Left forelimb (tissue), 1 donor: ENCODE results near the gene HPD.

Experiments
- DNase-seq: peaks from one replicate; pipeline ENCODE4 v3.0.0-alpha.2; 2018; ENCODE audit warnings: low spot score

The HPD gene

DNA sequence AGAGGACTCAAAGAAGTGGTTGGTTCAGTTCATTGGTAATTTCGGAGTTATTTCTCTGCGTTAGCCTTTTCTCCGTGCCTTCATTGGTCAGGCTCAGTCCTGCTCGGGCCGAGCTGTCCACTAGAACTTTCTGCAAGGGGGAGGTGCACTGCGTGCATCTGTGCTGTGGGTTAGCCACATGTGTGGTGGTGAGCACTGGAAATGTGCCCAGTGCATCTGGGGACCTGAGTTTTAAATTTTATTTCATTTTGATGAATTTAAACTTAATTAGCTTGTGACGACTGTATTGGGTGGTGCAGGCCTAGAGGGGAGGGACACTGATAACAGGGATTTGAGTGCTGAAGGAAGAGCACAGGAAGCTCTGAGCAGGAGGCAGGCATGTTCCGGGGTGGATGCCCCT is 30.4 kb downstream of the HPD start:
- no peak for DNase-seq

DNA sequence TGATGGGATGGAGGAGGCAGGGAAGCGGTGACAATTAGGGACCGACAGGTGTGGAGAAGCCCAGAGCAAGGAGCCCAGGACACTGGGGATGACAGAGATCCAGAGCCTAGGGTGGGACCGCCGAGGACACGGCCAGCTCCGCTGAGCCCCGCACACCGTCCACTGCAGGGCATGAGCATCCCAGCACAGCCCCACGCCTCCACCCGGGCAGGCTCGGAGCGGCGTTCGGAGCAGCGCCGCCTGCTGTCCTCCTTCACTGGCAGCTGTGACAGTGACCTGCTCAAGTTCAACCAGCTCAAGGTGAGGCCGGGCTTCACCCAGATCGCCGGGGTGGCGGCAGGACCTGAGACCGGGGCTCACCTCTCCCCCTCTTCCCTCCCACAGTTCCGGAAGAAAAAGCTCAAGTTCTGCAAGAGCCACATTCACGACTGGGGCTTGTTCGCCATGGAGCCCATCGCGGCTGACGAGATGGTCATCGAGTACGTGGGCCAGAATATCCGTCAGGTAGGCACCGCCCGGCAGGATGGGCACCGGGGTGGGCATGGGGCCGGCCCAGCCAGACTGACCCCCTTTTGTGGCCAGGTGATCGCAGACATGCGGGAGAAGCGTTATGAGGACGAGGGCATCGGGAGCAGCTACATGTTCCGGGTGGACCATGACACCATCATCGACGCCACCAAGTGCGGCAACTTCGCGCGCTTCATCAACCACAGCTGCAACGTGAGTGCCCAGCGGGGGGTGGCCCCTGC is 31.1 kb downstream of the HPD start:
- DNase-seq, result no peak

DNA sequence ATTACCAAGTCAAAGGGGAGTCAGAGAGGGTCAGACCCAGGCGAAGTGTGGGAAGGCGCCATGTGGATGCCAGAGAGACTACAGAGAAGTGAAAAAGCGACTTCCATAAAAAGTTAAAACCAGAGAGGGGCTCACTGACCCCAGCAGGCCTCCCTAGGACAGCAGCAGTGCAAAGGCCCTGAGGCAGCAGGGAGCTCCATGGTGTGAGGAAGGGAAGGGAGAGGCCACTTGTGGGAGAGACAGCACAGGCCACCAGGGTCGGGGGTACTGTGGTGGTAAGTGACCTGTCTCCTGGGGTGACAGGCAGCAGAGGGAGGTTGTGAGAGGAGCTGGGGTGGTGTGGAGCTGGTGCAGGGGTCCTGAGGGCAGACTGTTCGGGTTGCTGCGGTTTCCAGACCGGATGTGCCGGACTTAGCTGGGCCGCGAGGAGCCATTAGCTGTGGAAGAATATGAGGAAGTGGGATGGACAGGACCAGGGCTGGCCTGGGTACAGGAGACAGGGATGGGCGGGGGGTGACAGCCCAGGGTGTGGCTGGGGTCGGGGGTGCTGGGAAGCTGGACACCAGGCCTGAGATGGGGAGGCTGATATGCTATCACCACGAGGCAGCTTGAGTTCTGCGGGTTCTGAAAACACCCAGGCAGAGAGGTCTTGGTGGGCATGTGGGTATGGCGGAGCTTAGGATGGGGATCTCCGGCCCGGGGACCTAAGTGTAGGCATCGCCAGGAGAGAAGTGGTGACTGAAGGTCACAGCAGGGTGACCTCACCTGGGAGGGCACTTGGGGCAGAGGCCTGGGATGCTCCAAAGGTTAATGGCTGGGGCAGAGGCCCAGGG is 32.1 kb downstream of the HPD start:
- DNase-seq, result no peak

DNA sequence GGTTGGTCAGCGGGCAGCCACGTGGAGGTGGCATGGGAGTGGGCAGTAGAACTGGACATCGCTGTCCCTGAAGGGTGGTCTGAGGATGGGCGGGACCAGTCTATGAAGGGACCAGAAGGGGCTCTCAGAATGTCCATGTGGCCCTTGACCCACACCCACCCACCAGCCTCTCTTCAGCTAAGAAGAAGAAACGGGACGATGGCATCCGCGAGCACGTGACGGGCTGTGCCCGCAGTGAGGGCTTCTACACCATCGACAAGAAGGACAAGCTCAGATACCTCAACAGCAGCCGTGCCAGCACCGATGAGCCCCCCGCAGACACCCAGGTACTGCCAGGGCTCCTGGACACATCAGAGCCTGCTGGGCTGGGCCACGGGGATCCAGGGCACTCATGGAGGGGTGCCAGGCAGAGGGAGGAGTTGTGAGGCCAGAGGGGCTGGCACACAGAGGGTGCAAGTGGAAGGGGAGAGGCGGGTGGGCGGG is 33.6 kb downstream of the HPD start:
- no peak for DNase-seq

DNA sequence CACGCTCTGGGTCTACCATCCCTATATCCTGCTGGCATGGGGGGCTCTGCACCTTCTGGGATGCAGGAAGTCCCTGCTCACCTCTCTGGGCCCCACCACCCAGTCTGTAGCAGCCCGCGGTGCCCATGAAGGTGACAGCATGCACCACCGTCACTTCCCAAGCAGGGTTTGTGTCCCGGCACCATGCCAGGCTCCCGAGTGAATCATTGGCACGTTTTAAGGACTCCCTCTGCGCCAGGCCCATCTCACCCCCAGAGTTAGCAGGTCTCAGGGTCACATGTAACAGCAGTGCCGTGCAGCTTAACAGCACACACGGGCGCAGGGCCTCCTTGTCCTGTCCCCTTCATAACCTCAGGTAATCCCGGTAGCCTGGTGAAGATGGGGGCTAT is 34.9 kb downstream of the HPD start:
- no peak for DNase-seq

DNA sequence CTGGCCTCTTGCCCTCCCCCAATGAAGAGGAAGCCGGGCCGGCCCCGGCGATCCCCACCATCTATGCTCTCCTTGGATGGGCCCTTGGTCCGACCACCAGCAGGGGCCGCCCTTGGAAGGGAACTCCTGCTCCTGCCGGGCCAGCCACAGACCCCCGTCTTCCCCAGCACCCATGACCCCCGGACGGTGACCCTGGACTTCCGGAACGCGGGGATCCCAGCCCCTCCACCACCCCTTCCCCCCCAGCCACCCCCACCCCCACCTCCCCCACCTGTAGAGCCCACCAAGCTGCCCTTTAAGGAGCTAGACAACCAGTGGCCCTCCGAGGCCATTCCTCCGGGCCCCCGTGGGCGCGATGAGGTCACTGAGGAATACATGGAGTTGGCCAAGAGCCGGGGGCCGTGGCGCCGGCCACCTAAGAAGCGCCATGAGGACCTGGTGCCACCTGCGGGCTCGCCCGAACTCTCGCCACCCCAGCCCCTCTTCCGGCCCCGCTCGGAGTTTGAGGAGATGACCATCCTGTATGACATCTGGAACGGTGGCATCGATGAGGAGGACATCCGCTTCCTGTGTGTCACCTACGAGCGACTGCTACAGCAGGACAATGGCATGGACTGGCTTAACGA is 35.4 kb downstream of the HPD start:
- DNase-seq, result no peak

DNA sequence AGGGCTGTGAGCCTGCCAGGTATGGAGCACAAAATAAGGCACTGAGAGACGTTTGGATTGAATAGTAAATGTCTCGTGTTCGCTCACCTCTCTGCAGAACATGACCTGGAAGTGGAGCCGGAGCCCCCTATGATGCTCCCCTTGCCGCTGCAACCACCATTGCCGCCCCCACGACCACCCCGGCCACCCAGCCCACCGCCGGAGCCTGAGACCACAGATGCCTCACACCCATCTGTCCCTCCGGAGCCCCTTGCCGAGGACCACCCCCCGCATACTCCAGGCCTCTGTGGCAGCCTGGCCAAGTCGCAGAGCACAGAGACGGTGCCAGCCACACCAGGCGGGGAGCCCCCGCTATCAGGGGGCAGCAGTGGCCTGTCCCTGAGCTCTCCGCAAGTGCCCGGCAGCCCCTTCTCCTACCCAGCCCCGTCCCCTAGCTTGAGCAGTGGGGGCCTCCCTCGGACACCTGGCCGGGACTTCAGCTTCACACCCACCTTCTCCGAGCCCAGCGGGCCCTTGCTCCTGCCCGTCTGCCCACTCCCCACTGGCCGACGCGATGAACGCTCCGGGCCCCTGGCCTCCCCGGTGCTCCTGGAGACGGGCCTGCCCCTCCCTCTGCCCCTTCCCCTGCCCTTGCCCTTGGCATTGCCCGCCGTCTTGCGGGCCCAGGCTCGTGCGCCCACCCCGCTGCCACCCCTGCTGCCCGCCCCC is 36.1 kb downstream of the HPD start:
- no peak for DNase-seq

DNA sequence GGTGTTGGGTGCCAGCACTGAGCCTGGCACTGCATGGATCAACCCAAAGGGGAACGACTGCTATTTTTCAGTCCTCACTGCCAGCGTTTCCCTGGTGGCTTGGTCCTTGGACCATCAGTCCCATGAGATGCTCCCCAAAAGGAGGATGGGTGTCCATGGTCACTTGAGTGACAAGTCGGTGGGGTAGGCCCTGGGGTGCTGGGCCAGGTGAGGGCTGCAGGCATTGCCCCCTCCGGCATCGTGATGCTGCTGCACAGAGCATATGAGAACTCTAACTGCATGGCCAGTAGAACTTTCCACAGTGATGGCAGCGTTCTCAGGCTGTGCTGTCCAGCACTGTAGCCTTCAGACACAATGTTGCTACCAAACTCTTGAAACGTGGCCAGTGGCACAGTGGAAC is 38.6 kb downstream of the HPD start:
- DNase-seq, result no peak

DNA sequence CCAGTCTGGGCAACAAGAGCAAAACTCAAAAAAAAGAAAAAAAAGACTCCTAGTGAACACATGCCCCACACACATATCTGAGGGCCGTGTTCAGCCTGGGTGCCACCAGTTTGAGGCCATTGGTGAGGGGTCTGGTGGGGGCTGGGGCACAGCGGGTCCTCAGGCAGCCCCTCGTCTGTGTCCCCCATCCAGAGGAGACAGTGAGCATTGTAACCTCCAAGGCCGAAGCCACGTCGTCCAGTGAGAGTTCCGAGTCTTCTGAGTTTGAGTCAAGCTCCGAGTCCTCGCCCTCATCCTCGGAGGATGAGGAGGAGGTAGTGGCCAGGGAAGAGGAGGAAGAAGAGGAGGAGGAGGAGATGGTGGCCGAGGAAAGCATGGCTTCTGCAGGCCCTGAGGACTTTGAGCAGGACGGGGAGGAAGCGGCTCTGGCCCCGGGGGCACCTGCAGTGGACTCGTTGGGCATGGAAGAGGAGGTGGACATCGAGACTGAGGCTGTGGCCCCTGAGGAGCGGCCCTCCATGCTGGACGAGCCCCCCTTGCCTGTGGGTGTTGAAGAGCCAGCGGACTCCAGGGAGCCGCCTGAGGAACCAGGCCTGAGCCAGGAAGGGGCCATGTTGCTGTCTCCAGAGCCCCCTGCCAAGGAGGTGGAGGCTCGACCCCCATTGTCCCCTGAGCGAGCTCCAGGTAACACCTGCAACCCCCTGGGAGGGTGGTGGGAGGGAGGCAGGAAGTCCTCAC is 39.3 kb downstream of the HPD start:
- DNase-seq, result no peak

DNA sequence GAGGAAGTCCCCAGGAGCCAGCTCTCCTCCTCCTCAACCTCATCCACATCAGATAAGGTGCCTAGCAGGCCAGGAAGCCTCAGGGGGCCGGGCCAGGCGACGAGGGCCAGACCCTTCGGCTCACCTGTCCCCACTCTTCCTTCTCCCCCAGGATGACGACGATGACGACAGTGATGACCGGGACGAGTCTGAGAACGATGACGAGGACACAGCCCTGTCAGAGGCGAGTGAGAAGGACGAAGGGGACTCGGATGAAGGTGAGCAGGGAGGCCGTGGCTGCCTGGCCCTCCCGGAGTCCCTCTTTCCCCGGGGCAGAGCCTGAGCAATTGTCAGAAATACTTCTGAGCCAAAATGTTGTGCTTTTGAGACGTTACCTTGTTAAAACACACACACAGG is 41.0 kb downstream of the HPD start:
- no peak for DNase-seq

DNA sequence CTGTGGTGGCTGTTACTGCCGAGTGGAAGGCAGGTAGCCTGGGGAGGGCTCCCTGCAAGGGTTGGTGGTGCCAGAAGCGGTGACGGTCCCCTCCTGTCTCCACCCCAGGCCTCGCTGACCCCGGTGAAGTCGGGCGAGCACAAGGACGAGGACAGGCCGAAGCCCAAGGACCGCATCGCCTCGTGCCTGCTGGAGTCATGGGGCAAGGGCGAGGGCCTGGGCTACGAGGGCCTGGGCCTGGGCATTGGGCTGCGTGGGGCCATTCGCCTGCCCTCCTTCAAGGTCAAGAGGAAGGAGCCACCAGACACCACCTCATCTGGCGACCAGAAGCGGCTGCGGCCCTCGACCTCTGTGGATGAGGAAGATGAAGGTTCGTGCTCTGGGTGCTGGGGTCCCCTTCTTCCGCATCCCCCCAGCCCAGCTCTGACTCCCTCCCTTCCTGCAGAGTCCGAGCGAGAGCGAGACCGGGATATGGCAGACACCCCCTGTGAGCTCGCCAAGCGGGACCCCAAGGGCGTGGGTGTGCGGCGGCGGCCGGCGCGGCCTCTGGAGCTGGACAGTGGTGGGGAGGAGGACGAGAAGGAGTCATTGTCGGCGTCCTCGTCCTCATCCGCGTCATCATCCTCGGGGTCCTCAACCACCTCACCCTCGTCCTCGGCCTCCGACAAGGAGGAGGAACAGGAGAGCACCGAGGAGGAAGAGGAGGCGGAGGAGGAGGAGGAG is 41.6 kb downstream of the HPD start:
- DNase-seq, result no peak

DNA sequence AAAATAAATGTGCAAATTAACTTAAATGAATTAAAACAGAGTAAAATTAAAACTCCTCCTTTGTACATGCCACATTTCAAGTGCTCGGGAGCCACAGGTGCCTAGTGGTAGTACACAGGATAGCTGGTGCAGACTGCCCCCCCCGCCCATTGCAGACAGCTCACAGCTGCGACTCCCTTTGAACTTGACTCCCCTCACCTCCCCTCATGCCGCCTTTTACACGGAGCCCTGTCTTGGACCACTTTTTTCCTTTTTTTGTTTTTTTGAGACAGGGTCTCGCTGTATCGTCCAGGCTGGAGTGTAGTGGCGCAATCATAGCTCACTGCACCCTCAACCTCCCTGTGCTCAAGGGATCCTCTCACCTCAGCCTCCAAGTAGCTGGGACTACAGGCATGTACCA is 43.4 kb downstream of the HPD start:
- DNase-seq, result no peak

DNA sequence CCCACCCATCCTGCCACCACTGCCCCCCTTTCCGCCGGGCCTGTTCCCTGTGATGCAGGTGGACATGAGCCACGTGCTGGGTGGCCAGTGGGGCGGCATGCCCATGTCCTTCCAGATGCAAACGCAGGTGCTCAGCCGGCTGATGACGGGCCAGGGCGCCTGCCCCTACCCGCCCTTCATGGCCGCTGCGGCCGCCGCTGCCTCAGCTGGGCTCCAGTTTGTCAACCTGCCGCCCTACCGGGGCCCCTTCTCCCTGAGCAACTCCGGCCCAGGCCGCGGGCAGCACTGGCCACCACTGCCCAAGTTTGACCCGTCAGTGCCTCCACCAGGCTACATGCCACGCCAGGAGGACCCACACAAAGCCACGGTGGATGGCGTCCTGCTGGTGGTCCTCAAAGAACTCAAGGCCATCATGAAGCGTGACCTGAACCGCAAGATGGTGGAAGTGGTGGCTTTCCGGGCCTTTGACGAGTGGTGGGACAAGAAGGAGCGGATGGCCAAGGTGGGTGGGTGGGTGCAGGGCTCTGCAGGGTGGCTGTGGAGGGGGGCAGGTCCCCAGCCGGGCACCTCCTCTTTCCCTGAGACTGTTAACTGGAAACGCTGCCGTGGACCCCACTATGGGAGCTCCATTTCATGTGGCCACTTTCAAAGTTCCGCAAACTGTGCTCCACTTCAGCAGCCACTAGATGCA is 44.1 kb downstream of the HPD start:
- DNase-seq, result no peak

DNA sequence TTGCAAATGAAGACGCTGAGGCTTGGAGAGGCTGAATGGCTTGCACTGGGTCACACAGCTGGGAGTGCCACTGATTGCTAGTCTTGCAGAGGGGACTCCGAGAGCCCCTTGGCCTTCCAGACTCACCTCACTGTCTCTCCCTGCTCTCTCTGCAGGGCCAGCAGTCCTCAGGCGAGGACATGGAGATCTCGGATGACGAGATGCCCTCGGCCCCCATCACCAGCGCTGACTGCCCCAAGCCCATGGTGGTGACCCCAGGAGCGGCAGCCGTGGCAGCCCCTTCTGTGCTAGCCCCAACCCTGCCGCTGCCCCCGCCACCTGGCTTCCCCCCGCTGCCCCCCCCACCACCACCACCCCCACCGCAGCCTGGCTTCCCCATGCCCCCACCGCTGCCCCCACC is 44.7 kb downstream of the HPD start:
- no peak for DNase-seq

DNA sequence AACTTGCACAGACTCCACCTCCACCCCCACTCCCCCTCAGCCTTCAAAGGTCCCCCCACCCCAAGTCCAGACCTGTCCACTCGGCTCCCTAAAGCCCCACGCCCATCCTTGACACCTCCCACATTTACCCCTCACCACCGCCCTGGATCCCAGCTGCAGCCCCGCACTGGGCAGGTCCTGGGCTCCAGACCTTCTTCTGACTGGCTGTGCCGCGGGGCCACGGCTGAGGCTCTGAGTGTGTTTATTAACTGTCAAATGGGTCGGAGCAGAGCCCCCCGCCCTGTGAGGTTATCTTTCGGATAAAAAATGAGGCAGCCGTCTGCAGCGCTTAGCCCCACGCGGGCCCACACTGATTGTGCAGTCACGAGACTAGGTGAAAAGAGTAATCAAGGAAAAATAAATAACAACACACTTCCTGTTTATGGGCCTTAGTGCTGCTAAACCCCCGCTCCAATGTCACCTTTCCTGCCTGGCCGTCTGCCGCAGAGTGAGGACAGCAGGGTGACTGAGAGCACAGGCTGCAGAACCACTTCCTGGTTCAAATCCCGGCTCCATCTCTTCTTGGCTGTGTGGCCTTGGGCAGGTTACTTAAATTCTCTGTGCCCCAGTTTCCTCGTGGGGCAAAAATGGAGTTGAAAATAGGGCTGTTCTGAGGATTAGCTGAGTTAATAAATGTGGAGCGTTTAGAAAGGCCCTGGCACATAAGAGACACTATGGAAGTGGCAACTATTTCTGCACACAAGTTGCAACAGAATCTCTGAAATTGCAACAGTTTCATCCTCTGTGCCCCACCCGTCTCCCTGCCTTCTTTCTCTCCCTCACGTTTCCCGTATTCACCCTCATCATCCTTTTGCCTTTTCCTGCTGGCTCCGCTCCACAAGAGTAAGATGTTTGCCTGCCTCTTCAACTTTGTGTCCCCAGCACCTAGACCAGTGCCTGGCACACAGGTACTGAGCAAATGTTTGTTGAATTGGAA is 45.5 kb downstream of the HPD start:
- no peak for DNase-seq

DNA sequence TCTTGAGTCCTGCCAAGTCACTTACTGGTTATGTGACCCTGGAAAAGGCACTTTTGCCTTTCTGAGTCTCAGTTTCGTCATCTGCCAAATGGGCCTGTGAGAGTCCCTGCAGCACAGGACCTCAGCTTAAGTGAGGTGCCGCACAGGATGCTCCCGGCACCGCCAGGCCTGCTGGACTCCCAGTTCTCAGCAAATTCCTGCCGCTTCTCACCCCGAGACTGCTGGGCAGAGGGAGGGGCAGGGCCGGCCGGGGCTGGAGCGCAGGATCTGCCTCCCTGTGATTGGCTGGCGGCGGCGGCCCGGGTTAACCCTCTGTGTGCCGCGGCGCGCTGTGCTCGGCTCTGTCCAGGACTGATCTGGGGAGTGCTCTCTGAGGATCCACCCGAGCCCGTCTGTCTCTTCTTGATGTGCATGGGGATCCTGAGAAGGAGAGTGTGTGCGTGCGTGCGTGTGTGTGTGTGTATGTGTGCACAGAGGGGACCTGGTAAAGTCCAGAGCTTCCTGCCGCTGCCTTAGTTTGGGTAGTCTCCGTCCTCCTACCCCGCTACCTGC is 46.3 kb downstream of the HPD start:
- no peak for DNase-seq

DNA sequence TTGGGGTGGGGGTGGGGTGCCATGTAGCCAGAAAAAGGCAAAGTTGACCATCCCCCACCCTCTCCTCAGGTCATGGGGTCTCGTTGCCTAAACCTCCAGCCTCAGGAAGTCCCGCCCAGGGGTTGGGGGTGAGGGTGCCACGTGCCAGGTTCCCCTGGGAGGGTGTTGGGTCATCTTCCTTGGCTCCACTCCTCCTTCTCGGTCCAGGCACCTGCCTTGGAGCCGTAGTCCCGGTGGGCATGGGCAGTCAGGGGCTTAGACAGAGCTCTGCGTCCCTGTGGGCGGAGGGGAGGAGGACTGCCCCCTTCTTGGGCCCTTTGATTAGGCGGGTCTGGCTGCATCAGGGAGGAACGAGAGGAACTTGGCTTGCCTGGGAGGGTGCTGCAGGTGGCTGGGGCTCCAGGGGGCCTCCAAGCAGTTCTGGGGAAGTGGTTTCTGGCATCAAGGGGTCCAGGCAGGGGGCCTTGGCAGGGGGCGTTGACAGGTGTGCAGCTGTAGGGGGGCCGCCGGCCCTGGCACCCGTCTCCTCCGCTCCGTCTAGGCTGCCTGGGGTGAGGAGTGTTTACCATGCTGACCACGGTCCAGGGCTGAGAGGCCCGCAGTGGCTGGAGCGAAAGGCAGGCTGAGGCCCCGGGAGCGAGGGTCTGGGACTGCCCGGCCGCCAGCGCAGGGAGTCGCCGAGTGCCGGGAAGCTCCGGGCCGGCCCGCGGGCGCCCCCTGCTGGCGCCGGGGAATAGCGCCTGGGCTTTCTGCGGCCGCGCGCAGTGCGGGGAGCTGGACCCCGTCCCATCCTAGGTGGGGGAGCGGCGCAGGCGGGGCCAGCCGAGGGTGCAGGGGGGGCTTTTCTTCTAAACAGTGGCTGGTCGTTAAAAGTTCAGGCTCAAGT is 47.0 kb downstream of the HPD start:
- DNase-seq, result peak; percentile 85
